Subcutaneous abdominal adipose tissue (tissue), 5 donors: Measurements from ENCODE around the gene KRTAP12-1.

Experiments used
- H3K27ac ChIP-seq: one replicate; pipeline ENCODE4 v1.7.0; 2013; ENCODE audit warnings: low read depth, mild to moderate bottlenecking, inconsistent platforms, low read length, moderate library complexity
- H3K27me3 ChIP-seq, 5 donors: one replicate each; pipeline ENCODE4 v1.7.0; 2013; ENCODE audit warnings: low read length in 5 of 5, inconsistent platforms in 1 of 5; ENCODE audit not compliant: control insufficient read depth in 5 of 5, insufficient read depth in 4 of 5
- H3K36me3 ChIP-seq, 5 donors: one replicate each; pipeline ENCODE4 v1.7.0; 2013; ENCODE audit warnings: low read length in 5 of 5; ENCODE audit not compliant: control insufficient read depth in 5 of 5, insufficient read depth in 5 of 5
- H3K4me1 ChIP-seq, 5 donors: one replicate each; pipeline ENCODE4 v1.7.0; 2013; ENCODE audit warnings: low read length in 5 of 5, mild to moderate bottlenecking in 3 of 5, moderate library complexity in 1 of 5; ENCODE audit not compliant: control insufficient read depth in 5 of 5, insufficient read depth in 5 of 5
- H3K4me3 ChIP-seq, 5 donors: one replicate each; pipeline ENCODE4 v1.7.0; 2013; ENCODE audit warnings: low read length in 5 of 5, low read depth in 1 of 5
- H3K9ac ChIP-seq, 5 donors: one replicate each; pipeline ENCODE4 v1.7.0; 2013; ENCODE audit warnings: low read length in 5 of 5, mild to moderate bottlenecking in 4 of 5, moderate library complexity in 3 of 5
- H3K9me3 ChIP-seq, 5 donors: one replicate each; pipeline ENCODE4 v1.7.0; 2013; ENCODE audit warnings: low read length in 5 of 5; ENCODE audit not compliant: control insufficient read depth in 5 of 5
- donor health status: healthy.
- donor health status: healthy.
- donor health status: healthy.
- donor health status: healthy.
- donor health status: healthy.

The KRTAP12-1 gene

GRCh38 chr21:44724196-44724595, 42.2 kb upstream of the KRTAP12-1 start:
- Histone ChIP-seq H3K27ac (no peak overlapping the region), H3K9ac (no peak overlapping the region), H3K4me3 (no peak overlapping the region), H3K9me3 (no peaks in the 10 kb centered on the region), H3K27me3 (peaks cover 29 to 58% (median 37%) of the 10 kb centered on the region in 5 donors), H3K4me1 (peaks cover 0 to 11% (median 8%) of the 10 kb centered on the region in 5 donors), H3K36me3 (no peaks in the 10 kb centered on the region)

GRCh38 chr21:44723177-44724131, 41.5 kb upstream of the KRTAP12-1 start:
- peaks cover 29 to 58% (median 39%) of the 10 kb centered on the region in 5 donors for H3K27me3 ChIP-seq
- no peaks in the 10 kb centered on the region for H3K9me3 ChIP-seq

DNA sequence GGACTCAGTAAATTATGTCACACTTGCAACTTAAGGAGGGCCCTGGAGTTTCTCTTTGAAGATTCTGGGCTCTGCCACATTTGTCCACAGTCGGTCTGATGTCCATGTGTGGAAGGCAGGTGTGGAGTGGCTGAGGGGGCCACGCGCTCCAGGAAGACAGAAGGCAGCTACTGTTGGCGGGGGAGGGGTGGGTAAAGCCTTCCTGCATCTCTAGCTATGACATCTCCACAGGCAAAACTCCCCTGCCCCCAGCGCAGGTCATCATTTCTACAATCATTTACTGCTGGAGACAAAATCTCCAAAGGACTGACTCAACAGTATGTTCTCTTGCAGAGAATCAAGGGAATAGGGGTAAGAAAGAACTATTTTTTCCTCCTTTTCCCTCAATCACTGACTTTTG, 40.8 kb upstream of the KRTAP12-1 start:
- Histone ChIP-seq H3K4me1 (peaks cover 0 to 11% (median 8%) of the 10 kb centered on the region in 5 donors), H3K4me3 (no peak overlapping the region), H3K9me3 (no peaks in the 10 kb centered on the region), H3K36me3 (no peaks in the 10 kb centered on the region), H3K27ac (no peak overlapping the region), H3K27me3 (peaks cover 28 to 54% (median 36%) of the 10 kb centered on the region in 5 donors), H3K9ac (no peak overlapping the region)

More at GRCh38 chr21:44723177-44724131, 41.5 kb upstream of the KRTAP12-1 start:
- Histone ChIP-seq H3K4me1 (peaks cover 0 to 11% (median 8%) of the 10 kb centered on the region in 5 donors), H3K9ac (peak overlapping the region in 1 of 5 donors; percentile 11), H3K4me3 (peak overlapping the region in 1 of 5 donors; percentile 22), H3K27ac (no peak overlapping the region), H3K36me3 (no peaks in the 10 kb centered on the region)

GRCh38 chr21:44720170-44720569, 38.2 kb upstream of the KRTAP12-1 start:
- H3K4me1 ChIP-seq: peaks cover 0 to 11% (median 8%) of the 10 kb centered on the region in 5 donors
- no peaks in the 10 kb centered on the region for H3K36me3 ChIP-seq
- H3K27ac ChIP-seq: no peak overlapping the region
- H3K27me3 ChIP-seq: peaks cover 17 to 30% (median 24%) of the 10 kb centered on the region in 5 donors
- no peak overlapping the region for H3K4me3 ChIP-seq
- no peaks in the 10 kb centered on the region for H3K9me3 ChIP-seq
- no peak overlapping the region for H3K9ac ChIP-seq

GRCh38 chr21:44718571-44718970, 36.6 kb upstream of the KRTAP12-1 start:
- no peak overlapping the region for H3K9ac ChIP-seq
- H3K4me3 ChIP-seq: no peak overlapping the region
- peaks cover 12 to 28% (median 17%) of the 10 kb centered on the region in 5 donors for H3K27me3 ChIP-seq
- peaks cover 0 to 8% (median 6%) of the 10 kb centered on the region in 5 donors for H3K4me1 ChIP-seq
- no peak overlapping the region for H3K27ac ChIP-seq
- H3K9me3 ChIP-seq: no peaks in the 10 kb centered on the region
- H3K36me3 ChIP-seq: no peaks in the 10 kb centered on the region

GRCh38 chr21:44718093-44718492, 36.1 kb upstream of the KRTAP12-1 start:
- H3K36me3 ChIP-seq: no peaks in the 10 kb centered on the region
- H3K27me3 ChIP-seq: peaks cover 12 to 28% (median 18%) of the 10 kb centered on the region in 5 donors
- no peaks in the 10 kb centered on the region for H3K9me3 ChIP-seq
- H3K9ac ChIP-seq: no peak overlapping the region
- peaks cover 0 to 4% (median under 1%) of the 10 kb centered on the region in 5 donors for H3K4me1 ChIP-seq
- no peak overlapping the region for H3K27ac ChIP-seq
- no peak overlapping the region for H3K4me3 ChIP-seq

DNA sequence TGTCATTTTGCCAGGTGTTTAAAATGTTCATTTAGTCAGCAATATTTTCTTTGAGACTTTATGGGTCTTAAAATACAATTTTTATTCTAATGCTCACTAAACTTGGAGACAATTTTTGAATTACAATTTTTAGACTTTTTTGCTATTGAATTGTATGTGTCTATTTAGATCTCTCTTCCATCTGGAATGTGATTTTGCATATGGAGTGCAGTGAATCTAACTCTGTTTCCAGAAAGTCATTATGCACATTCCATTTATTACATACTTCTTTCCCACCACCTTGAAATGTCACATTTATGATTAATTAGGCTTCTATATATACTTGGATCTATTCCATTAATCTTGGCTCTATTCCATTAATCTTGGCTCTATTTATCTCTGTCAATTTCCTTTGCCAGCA, 35.0 kb upstream of the KRTAP12-1 start:
- Histone ChIP-seq H3K9me3 (no peaks in the 10 kb centered on the region), H3K9ac (no peak overlapping the region), H3K27me3 (peaks cover 17 to 31% (median 23%) of the 10 kb centered on the region in 5 donors), H3K4me3 (no peak overlapping the region), H3K36me3 (no peaks in the 10 kb centered on the region), H3K4me1 (no peaks in the 10 kb centered on the region), H3K27ac (no peak overlapping the region)

DNA sequence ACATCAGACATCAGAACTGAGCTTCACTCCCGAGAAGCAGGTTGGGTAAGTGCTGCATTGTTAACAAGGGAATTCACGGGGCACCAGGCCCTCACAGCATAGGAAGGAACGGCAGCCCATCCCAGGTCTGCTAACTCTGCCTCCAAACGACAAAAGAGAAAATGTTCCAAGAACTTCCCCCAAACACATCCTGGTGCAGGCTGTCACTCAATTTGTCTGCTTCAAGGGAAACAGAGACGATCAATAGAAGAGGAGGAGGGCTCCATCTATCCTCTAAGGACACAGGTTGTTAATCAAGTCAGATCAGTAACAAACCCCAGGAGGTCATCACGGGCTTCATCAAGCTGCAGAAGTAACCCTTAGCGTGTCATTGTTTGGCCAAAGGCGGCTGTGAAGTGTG, 32.9 kb upstream of the KRTAP12-1 start:
- H3K4me1 ChIP-seq: peaks cover 0 to 5% (median 2%) of the 10 kb centered on the region in 5 donors
- H3K9me3 ChIP-seq: no peaks in the 10 kb centered on the region
- no peak overlapping the region for H3K27ac ChIP-seq
- H3K36me3 ChIP-seq: no peaks in the 10 kb centered on the region
- no peak overlapping the region for H3K4me3 ChIP-seq
- no peak overlapping the region for H3K9ac ChIP-seq
- peaks cover 26 to 49% (median 40%) of the 10 kb centered on the region in 5 donors for H3K27me3 ChIP-seq

DNA sequence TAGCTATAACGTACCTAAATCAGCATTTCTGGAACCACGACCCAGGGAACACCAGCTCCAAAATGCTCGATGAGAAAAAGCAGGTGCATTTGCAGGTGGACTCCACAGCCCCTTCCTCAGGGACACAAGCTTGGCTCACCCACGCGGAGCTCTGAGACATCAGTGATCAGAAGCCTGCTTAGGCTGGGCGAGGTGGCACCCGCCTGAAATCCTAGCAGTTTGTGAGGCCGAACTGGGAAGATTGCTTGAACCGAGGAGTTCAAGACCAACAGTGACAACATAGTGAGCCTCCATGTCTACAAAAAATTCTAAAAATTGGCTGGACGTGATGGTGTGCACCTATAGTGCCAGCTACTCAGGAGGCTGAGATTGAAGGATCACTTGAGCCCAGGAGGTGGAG, 31.9 kb upstream of the KRTAP12-1 start:
- Histone ChIP-seq H3K27me3 (peaks cover 26 to 59% (median 50%) of the 10 kb centered on the region in 5 donors), H3K36me3 (no peaks in the 10 kb centered on the region), H3K9ac (no peak overlapping the region), H3K27ac (no peak overlapping the region), H3K9me3 (no peaks in the 10 kb centered on the region), H3K4me1 (peaks cover 0 to 14% (median 10%) of the 10 kb centered on the region in 5 donors), H3K4me3 (no peak overlapping the region)

DNA sequence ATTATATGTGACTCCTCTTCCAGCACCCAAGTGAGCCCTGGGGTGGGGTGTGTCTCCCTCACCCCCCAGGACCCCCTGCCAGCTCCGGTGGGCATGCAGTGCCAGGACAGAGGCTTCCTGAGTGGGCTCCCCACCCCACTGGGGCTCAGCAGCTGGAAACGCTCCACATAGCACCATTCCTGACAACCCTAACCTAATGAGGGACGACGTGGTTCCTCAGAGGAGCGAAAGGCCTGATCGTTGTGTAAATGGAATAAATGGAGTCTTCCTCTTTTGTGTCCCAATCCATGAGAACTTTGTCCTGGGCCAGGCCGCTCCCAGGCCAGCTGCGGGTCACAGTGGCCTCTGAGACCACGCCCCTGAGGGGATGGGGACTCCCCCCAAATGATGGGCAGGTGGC, 31.2 kb upstream of the KRTAP12-1 start:
- Histone ChIP-seq H3K9me3 (no peaks in the 10 kb centered on the region), H3K27me3 (peaks cover 33 to 64% (median 57%) of the 10 kb centered on the region in 5 donors), H3K4me1 (peaks cover 0 to 18% (median 10%) of the 10 kb centered on the region in 5 donors), H3K4me3 (no peak overlapping the region), H3K36me3 (no peaks in the 10 kb centered on the region), H3K9ac (no peak overlapping the region), H3K27ac (no peak overlapping the region)
